Activated naive CD4-positive, alpha-beta T cell (primary cell): ENCODE data around the gene RPTOR.

Experiments
- DNase-seq, 4 experiments: peaks; one replicate each; lab custom pipeline; 2025; lab: John Stamatoyannopoulos, UW

The RPTOR gene

DNA sequence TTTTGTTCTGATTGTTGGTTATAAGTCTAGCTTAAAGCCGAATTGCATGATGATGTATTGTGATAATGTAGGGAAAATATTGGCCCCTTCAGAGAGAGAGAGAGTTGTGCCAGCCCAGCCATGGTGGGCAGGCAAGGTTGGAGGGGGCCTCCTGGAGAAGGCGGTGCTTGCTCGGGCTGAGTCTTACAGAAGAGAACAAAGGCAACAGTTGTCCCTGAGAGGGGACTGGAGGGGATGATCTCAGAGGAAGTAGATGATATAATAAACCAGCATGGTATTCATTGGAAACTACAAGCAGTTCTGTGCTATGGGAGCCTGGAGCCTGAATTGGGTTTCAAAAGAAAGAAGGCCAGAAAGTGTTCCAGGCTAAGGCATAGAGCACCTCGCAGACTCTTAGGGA, 173.8 kb downstream of the RPTOR start:
- no peak for DNase-seq

DNA sequence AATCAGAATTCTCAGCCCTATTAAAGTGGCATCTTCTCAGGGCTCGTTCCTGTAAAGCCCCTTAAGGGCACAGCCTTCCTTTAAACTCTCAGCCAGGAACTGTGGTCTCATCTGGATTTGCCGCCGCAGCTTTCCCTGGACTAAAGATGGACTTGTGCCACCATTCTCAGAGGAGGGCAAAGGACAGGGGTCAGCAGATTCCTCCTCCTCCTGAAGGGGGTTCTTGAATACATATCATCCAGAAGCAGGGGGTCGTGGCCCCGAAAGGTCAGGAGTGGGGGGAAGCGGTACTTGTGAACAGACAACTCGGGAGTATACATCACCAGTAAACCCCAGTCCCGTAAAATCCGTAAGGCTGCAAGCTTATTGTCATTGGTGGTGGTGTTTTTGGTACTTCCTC, 174.8 kb downstream of the RPTOR start:
- DNase-seq, result no peak

DNA sequence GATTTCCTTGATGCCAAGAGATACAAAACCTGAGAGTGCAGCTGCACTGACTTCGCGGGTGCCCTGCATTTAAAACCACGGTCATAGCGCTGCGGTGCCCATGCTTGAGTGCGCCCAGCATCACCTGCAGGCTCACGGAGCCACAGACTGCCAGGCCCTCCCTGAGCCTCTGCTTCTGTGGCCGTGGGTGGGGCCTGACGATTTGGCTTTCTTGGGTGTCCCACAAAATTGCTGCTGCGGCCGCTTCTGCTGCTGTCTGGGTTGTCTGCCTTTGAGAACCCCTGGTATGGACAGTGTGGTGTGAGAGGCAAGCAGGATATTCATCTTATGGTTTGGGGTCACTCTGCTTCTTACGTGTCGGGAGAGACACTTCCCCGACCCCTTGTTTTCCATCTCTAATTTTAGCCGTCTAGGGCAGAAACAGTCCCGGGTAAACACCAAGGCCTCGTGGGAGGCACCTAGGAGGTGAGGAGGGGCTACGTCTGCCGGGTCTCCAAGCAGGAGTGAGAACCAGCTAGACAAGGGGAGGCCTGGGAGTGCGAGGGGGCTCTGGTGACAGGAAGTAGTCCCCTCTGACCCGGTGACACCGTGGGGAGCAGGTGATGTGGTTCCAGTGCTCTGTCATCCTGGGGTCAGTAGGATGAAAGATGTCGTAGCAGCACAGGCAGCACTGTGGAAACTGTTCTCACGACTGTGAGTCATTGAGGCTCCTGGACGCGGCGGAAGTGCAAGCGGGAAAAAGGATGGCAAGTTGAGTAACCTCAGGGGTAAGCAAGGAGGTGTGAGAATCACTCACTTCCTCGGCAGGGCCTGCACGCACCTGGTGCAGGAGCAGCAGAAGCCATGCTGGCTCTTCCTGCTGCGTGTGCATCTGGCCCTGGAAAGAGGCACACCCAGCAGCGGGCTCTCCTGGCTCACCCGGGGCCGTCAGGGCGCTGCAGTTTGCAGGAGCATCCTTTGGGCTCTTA, 176.3 kb downstream of the RPTOR start:
- DNase-seq, result peak in 1 of 4 experiments; percentile 18

DNA sequence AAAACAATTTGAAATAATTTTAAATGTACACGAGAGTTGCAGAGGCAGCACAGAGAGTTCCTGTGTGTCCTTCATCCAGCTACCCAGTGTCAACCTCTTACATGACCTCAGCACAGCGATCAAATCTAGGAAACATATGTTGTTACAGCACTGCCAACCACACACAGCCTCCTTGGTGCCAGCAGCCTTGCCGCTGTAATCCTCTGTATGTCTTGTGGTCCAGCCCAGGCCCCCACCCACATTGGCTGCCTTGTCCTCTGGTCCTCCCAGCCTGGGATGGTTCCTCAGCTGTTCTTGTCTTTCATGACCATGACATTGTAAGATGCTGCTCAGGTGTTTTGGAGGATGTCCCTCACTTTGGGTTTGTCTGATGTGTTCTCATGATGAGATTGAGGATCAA, 178.0 kb downstream of the RPTOR start:
- DNase-seq, result no peak

DNA sequence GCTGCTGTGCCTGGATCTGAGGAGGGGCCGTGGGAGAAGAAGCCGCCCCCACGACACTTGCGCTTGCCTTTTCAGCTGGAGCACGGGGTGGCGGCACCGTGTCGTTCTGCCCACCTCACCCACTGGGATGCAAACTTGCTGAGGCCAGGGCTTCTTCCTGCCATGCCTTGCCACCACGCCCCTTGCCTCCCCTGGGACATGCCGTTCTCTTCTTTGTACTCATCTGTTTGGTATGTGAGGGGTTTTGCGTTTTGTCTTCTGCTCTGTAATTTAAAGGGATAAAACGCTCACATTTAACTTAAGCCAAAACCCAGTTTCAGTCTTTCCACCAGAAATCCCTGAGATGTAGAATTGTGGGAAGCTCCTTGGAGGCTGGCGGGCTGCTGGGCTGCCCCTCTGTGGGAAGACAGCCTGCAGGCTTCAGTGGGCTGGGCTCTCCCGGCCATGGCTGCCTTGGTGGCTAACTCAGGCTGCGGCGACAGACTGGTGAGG, 180.2 kb downstream of the RPTOR start:
- DNase-seq, result no peak

DNA sequence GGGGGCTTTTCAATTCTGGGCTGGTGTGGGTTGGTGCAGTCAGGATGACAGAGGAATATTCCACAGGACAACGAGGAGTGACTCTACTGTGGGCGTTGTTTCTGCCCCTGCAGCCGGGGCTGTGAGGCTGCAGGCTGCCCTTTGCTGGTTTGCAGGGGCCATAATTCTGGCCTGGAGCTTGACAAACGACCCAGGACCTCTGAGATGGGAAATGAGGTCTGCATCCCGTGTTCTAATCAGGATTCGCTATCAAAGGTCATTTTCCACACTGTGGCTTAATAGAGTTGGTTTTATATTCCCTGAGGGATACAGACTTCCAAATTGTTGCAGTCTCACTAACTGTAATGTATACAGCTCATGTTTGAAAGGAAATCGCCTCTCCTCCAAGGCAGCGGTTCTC, 180.9 kb downstream of the RPTOR start:
- no peak for DNase-seq

DNA sequence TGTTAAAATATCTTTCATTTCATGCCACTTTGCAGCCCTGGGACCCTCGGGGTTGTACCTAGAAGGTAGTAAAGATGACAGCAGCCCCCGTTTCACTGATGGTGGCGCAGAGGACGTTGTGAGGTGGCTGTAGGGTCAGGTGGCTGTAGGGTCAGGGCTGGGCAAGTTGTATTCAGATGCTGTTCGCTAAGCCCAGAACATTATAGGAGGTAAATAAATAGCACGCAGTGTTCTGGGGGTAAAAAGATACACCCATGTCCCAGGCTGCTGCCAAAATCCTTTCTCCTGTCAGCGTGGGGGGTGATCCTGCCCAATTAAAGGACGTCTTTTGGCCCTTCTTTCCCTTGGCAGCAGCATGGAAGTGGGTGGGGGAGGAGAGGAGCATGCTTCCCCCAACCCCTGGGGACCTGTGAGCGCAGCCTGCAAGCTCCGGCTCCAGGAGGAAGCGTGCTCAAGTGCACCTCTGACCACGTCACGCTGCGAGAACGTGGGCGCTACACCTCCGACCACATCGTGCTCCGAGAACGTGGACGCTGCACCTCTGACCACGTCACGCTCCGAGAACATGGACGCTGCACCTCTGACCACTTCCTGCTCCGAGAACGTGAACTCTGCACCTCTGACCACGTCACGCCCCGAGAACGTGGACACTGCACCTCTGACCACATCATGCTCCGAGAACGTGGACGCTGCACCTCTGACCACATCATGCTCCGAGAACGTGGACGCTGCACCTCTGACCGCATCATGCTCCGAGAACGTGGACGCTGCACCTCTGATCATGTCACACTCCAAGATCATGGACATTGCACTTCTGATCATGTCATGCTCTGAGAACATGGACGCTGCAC, 182.1 kb downstream of the RPTOR start:
- no peak for DNase-seq

DNA sequence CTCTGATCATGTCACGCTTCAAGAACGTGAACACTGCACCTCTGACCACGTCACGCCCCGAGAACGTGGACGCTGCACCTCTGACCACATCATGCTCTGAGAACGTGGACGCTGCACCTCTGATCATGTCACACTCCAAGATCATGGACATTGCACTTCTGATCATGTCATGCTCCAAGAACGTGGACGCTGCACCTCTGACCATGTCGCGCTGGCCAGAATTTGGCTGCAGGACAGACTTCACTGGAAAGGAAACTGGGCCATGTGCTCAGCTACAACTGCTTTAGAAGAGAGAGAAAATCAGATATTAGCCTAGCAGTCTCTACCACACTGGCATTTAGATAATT, 182.7 kb downstream of the RPTOR start:
- no peak for DNase-seq

DNA sequence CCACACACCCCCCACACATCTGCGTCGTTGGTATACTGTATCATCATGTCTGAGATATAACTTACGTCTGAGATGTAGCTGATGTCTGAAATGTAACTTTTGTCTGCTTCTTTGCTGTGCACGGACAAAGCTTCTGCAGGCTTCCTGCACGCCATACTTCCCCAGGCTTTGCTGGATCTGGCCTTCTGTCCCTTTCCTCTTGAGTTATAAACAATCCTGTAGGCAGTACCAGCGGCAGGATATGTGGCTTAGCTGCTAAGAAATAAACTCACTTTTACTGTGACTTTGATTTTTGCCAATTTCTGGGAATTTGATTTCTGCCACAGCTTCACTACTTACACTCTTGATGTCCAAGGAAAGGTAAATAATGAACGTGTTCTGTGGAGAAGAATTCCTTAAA, 184.4 kb downstream of the RPTOR start:
- no peak for DNase-seq

DNA sequence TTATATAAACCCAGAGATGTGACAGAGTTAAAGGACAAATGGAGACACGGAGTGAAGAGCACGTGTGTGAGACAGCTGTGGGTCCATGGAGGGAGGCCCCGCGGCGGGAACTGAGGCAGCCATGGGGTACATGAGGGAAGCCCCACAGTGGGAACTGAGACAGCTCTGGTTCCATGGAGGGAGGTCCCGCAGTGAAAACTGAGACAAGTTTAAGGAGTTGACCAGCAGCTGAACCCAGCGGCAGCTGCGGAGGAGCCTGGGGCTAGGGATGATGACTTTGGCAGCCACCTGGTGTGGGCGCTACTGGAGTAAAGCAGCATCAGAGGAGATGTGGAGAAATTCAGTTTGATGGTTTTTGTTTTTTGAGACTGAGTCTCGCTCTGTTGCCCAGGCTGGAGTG, 185.1 kb downstream of the RPTOR start:
- DNase-seq, result no peak

DNA sequence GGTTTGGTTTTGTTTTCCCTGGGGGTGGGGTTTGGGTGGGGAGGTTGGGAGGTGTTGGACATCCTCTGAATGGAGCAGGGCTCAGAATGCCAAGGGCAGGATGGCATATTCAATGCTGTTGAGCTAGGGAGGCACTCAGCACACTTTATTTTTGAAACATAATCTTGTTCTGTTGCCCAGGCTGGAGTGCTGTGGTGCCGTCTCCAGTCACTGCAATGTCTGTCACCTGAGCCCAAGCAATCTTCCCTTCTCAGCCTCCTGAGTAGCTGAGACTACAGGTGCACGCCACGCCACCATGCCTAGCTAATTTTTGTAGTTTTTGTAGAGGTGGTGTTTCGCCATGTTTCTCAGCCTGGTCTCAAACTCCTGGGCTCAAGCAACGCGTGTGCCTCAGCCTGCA, 186.1 kb downstream of the RPTOR start:
- DNase-seq, result no peak

DNA sequence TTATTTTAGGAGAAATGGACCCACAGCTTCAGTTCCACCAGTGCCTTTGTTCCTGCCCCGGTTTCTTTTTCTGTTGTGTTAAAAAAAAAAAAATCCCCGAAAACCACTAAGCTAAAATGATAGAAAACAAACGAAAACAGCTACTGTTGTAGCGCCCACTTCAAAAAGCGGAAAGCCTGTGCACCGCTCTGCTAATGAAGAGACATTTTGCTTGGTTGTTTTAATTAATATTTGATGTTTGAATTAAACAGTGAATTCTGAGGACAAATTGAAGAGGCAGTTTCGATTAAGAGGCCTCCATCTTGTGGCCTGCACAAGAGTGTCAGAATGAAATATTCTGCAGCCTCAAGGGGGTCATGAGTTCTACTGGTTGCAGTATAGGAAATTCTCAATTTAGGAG, 186.7 kb downstream of the RPTOR start:
- DNase-seq, result no peak

DNA sequence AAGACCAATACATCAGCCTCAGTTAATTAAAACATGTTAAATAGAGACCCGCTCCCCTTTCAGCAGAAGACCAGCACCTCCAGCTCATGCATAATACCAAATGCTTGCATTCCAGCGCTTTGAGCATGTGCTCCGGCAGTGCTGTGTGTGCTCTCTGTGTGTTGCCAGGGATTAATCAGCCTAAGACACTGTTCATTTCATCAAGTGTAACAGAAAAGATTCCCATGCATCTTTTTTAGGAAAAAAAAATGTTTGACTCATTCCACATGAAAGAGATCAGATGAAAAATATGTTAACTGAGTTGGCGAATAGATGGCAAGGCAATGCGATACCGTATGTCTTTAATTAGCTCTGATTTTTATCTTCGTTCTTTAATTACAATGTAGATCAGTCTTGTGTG, 187.6 kb downstream of the RPTOR start:
- no peak for DNase-seq

DNA sequence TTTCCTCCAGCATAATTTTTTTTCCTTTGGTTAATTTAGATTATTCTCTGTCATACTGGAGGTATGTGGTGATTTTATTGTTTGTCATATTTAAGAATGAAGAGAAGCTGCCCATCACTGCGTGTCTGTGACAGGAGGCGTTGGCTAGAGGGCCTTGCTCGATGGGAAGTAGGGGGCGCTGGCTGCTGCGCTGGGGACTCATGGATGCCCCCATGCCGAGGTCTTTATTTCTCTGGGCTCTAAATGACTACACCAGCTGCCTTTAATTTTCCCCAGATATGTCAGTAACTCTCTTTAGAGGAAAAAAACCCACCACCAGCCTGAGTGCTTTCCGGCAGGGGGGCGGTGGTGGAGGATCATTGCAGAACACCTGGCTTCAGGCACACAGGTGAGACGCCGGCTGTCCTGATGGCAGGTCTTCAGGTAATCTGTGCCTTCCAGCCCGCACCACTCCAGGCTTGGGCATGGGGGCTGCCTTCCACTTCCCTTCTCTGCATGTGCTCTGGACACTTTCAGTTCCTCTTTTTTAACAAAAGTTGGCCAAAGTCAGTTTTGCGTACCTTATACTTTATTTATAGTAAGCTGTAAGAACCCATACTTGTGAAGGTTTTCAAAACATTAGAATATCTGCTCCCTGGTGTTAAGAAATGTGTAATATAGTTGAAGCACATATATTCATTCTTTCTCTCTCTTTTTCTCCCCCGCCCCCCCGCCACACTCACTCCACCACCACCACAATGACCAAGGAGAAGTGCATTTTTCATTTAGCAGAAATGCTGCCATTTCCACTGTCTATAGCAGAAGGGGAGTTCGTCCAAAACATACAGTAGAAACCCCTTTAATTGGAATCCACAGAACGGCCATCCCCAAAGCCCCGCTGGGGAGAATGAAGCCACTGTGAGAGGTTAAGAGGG, 192.7 kb downstream of the RPTOR start:
- no peak for DNase-seq

DNA sequence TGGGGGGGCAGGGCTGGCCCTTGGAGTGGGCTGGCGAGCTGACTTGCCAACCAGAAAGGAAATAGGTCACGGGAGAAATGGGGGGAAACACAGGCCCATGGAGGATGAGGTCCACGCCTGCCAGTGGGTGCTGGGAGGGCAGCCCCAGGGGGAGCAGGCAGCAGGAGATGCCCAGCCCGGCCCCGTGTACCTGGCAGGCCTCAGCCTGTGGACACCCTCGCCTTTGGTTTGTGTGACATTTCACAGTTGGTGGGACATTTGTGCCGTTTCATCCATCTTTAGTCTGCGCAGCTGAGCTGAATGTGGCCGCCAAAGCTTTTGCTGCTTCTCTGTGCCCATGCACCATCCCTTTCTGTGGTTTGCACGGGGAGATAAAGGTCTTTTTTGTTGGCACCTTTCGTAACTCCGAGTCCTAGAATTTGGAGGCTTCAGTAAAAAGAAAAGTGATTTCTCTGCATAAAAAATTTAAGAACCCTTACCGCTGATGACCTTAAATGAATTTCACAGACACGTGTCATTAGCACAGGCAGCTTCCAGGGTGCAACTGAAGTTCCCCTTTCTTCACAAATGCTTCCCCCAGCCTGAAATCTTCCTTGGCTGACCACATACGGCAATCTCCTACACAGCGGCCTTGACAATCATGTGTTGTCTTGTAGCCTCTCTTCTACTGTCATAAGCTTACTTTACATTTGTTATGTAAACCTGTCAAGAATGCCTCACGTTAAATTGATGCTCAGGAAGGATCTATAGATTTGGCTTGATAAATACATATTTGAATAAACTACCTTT, 193.6 kb downstream of the RPTOR start:
- no peak for DNase-seq

DNA sequence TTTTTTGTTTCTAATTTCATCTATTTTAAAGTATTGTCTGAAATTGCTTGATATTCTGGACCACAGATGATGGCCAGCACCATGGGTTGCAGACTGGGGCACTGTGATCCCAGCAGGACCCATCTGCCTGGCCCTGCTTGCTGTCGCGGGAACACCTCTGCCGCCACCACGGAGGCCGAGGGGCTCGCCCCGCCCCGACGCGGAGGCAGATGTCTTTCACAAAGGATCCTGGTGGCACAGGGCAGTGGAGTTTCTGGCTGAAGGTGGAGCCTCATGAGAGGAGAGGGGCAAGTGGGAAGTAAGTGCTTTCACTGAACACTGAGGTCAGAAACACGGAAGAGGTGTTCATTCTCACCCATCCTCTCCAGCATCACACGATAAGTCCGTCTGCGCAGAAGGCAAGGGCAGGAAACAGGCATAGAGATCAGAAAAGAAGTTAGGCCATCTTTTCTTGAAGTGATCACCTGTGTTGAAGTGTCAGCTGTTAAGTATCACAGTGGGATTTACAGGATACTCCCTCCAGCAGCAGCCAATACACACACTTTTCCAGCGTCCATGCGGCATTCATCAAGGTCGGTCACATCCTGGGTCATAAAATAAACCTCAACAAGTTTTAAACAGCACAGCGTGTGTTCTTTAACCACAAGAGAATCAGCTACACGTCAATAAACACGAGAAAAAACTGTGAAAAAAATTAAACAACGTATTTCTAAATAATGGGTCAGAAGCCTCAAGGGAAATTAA, 194.5 kb downstream of the RPTOR start:
- no peak for DNase-seq

DNA sequence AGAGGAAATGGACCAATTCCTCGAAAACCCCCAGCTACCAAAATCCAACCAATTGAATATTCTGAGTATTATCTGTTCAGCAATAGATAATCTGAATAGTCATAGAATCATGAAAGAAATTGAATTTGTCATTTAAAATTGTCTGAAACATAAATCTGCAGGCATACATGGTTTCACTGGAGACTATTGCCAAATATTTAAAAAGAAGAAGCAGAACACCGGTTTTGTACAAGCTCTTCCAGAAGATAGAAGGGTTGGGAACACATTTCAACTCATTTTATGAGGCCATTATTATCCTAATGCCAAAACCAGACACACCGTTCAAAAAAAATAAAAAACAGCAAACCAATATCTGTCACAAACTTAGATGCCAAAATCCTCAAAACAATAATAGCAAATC, 195.5 kb downstream of the RPTOR start:
- no peak for DNase-seq

DNA sequence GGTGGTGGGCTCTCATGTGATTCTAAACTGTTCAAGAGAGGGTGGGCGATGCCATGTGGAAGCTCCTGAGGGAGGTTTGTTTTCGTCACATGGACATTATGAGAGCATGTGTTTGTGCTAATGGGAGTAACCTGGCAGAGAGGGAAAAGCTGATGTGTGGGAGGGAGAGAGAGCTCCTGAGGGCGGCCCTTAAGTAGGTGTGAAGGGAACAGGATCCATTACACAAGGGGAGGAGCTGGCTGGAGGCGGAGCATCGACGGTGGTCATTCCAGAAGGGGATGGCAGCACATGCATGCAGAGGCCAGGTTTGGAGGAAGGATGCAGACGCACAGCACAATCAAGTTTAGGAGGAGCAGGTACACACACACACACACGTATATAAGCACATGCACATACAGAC, 197.5 kb downstream of the RPTOR start:
- DNase-seq, result no peak

DNA sequence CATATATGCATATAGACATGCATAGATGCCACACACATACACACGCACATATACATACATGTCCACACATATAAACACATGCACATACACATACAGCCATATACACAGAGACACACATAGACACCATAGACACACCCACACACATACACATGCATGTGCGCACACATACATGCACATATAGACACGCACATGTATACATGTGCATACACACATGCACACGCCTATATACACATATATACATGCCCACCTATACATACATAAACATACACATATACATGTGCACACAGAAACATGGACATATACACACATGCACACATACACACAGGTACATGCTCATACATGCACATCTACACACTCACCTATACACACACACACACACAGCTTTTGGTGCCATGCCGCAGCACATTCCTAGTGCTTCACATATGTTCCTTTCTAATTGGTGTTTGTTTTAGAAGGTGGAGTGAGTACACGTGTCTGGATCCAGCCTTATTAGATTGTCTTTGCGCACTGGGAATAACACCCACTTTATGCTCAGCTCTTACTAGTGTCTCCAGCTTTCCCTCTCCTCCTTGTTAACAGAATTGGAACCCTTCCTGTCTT, 198.0 kb downstream of the RPTOR start:
- DNase-seq, result no peak

DNA sequence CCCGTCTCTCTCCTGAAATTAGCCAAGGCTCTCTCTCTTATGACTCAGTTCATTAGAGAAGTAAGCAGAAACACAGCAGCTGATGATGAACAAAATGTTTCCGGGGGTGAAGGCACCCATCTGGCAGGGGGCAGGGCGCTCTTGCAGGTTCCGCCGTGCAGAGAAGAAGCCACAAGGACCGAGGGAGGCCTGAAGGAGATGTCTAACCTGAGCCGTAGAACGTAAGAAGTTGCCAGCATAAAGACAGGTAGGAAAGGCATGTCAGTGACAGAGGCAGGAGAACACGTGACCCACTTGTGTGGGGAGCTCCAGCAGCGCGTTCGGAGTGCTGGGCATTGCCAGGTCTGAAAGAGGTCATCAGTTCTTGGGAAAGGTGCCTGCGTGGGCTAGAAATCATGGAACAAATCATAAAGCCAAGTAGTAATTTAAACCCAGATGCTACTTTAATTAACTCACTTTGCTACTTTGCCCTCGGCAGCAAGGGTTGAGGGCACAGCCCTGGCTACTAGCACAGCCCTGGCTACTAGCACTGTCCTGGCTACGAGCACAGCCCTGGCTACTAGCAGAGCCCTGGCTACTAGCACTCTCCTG, 198.6 kb downstream of the RPTOR start:
- peak in 2 of 4 experiments; percentile 27 to 52 for DNase-seq
